GM12878 (cell line): ENCODE data around the gene AGO4. TPM values are rescaled to one million over a fixed set of nuclear protein-coding genes. Genes with fewer than 3 reads are reported as not detected.

Source experiments
- ATAC-seq: fragments of 200-7000 bp; cut with Tn5 transposase; 3 replicates; pipeline ENCODE4 v1.9.1; 2020; ENCODE audit warnings: mild to moderate bottlenecking, moderate library complexity
- BruUV-seq: library from RNA; stranded (reverse); fragments of 400-500 nt; replicated peaks from 2 replicates; lab custom pipeline; 2021; lab: Mats Ljungman, UMichigan
- CTCF ChIA-PET: fragments of 300-600 bp; sonication (Branson Sonifier 250); formaldehyde crosslinking; extraction: SDS; loops from one replicate; lab custom pipeline; 2021; ENCODE audit warnings: inconsistent platforms; lab: Yijun Ruan, JAX
- POLR2A ChIA-PET: fragments of 350-600 bp; formaldehyde crosslinking; extraction: SDS; loops from one replicate; lab custom pipeline; 2021; ENCODE audit warnings: inconsistent platforms; lab: Charles Lee
- RAD21 ChIA-PET: fragments of 300-600 bp; sonication (Branson Sonifier 250); formaldehyde crosslinking; loops from one replicate; lab custom pipeline; 2023; ENCODE audit warnings: antibody characterized with exemption; ENCODE audit not compliant: unreplicated experiment; lab: Charles Lee
- SMC1A ChIA-PET: fragments of 300-600 bp; sonication (Branson Sonifier 250); formaldehyde crosslinking; loops from one replicate; lab custom pipeline; 2023; ENCODE audit not compliant: unreplicated experiment, uncharacterized antibody; lab: Charles Lee
- DNase-seq: peaks from one replicate; pipeline ENCODE4 v3.0.0-alpha.2; 2011; ENCODE audit warnings: low read depth, low spot score
- FAIRE-seq: peaks from 3 replicates; lab custom pipeline; 2011; peaks lifted over from hg19 to GRCh38; lab: Jason Lieb, UNC
- H2AFZ ChIP-seq: 2 replicates; pipeline ENCODE4 v1.6.0; 2011; ENCODE audit warnings: low read depth, low read length, control low read depth; ENCODE audit not compliant: control insufficient read depth
- H3K27ac ChIP-seq: 2 replicates; pipeline ENCODE4 v1.5.1; 2011; ENCODE audit warnings: control low read depth; ENCODE audit not compliant: control insufficient read depth, insufficient read depth
- H3K27me3 ChIP-seq, 2 experiments: replicated peaks in 1 of 2; 2 replicates each; pipeline versions ENCODE4 v1.6.0 to v1.6.1; 2011; ENCODE audit warnings: low read length in 1 of 2; ENCODE audit not compliant: control insufficient read depth in 2 of 2, insufficient read depth in 2 of 2
- H3K36me3 ChIP-seq, 2 experiments: 2 replicates each; pipeline ENCODE4 v1.5.1; 2011; ENCODE audit warnings: low read length in 1 of 2; ENCODE audit not compliant: control insufficient read depth in 2 of 2, insufficient read depth in 2 of 2
- H3K4me1 ChIP-seq: 2 replicates; pipeline ENCODE4 v1.6.1; 2011; ENCODE audit warnings: mild to moderate bottlenecking, low read length, moderate library complexity, mixed read lengths; ENCODE audit not compliant: control insufficient read depth, insufficient read depth
- H3K4me2 ChIP-seq: 2 replicates; pipeline ENCODE4 v1.6.0; 2011; ENCODE audit warnings: control low read depth; ENCODE audit not compliant: control insufficient read depth, insufficient read depth
- H3K4me3 ChIP-seq: fragments of 200-600 bp; sonication (generic); 2 replicates; pipeline ENCODE4 v1.5.1; 2016
- H3K79me2 ChIP-seq: 2 replicates; pipeline ENCODE4 v1.6.0; 2011; ENCODE audit warnings: low read length; ENCODE audit not compliant: control insufficient read depth, insufficient read depth
- H3K9ac ChIP-seq: 2 replicates; pipeline ENCODE4 v1.8.0; 2011; ENCODE audit warnings: low read length, control low read depth, mixed read lengths; ENCODE audit not compliant: control insufficient read depth, insufficient read depth
- H3K9me3 ChIP-seq: replicated peaks from 3 replicates; pipeline ENCODE4 v1.5.1; 2011; ENCODE audit warnings: mild to moderate bottlenecking, low read length; ENCODE audit not compliant: control insufficient read depth, insufficient read depth
- H4K20me1 ChIP-seq: 2 replicates; pipeline ENCODE4 v1.6.0; 2011; ENCODE audit not compliant: control insufficient read depth, insufficient read depth
- ATF7 ChIP-seq: fragments of 450-650 bp; IDR thresholded peaks from 2 replicates; pipeline ENCODE4 v1.6.1; 2016; ENCODE audit warnings: low read depth, mild to moderate bottlenecking
- BMI1 ChIP-seq: fragments of 450-650 bp; IDR thresholded peaks from 2 replicates; pipeline ENCODE4 v1.6.1; 2016; ENCODE audit warnings: mild to moderate bottlenecking, moderate library complexity, borderline replicate concordance
- CEBPB ChIP-seq, 2 experiments: fragments of 150-350 bp in 1 of 2; IDR thresholded peaks; 2 replicates each; pipeline ENCODE4 v1.6.1; 2012 to 2014; ENCODE audit warnings: low read depth in 2 of 2, low read length in 2 of 2, borderline replicate concordance in 1 of 2, inconsistent platforms in 1 of 2
- CHD1 ChIP-seq: IDR thresholded peaks from 2 replicates; pipeline ENCODE4 v1.6.1; 2012; ENCODE audit warnings: low read depth, low read length, improper control_type of control experiment
- CHD4 ChIP-seq: fragments of 200-600 bp; sonication (generic); IDR thresholded peaks from 2 replicates; pipeline ENCODE4 v1.6.1; 2016; ENCODE audit warnings: mild to moderate bottlenecking
- FOXM1 ChIP-seq: IDR thresholded peaks from 2 replicates; pipeline ENCODE4 v1.6.1; 2012; ENCODE audit warnings: low read depth, mild to moderate bottlenecking, inconsistent platforms, low read length, moderate library complexity
- HDAC6 ChIP-seq: fragments of 200-600 bp; sonication (generic); IDR thresholded peaks from one replicate; pipeline ENCODE4 v1.8.0; 2017; ENCODE audit warnings: antibody characterized with exemption; ENCODE audit not compliant: unreplicated experiment
- MEF2A ChIP-seq: IDR thresholded peaks from 2 replicates; pipeline ENCODE4 v1.6.1; 2011; ENCODE audit warnings: low read depth, mild to moderate bottlenecking, low read length, moderate library complexity; ENCODE audit not compliant: insufficient read depth
- NFXL1 ChIP-seq: fragments of 450-650 bp; IDR thresholded peaks from 2 replicates; pipeline ENCODE4 v1.6.1; 2017; ENCODE audit warnings: antibody characterized with exemption, mild to moderate bottlenecking, borderline replicate concordance
- NRF1 ChIP-seq: conservative IDR thresholded peaks from 2 replicates; pipeline ENCODE4 v1.6.1; 2011; ENCODE audit warnings: mild to moderate bottlenecking, low read depth, low read length, improper control_type of control experiment
- PAX8 ChIP-seq: fragments of 450-650 bp; IDR thresholded peaks from 2 replicates; pipeline ENCODE4 v1.6.1; 2017; ENCODE audit warnings: mild to moderate bottlenecking, moderate library complexity
- POU2F2 ChIP-seq: IDR thresholded peaks from 3 replicates; pipeline ENCODE4 v1.6.1; 2011; ENCODE audit warnings: low read depth, mild to moderate bottlenecking, low read length, borderline replicate concordance
- RELA ChIP-seq: fragments of 450-650 bp; IDR thresholded peaks from 2 replicates; pipeline ENCODE4 v1.8.0; 2014; ENCODE audit warnings: borderline replicate concordance; ENCODE audit not compliant: partially characterized antibody
- SIN3A ChIP-seq: IDR thresholded peaks from 2 replicates; pipeline ENCODE4 v1.6.1; 2012; ENCODE audit warnings: low read depth, low read length, improper control_type of control experiment
- SREBF1 ChIP-seq: IDR thresholded peaks from 2 replicates; pipeline ENCODE4 v1.6.1; 2012; ENCODE audit warnings: mild to moderate bottlenecking, low read length
- TBL1XR1 ChIP-seq: IDR thresholded peaks from 2 replicates; pipeline ENCODE4 v1.6.1; 2012; ENCODE audit warnings: low read depth, low read length, improper control_type of control experiment
- TCF3 ChIP-seq: IDR thresholded peaks from 2 replicates; pipeline ENCODE4 v1.6.1; 2012; ENCODE audit warnings: low read depth, mild to moderate bottlenecking, low read length, borderline replicate concordance; ENCODE audit not compliant: insufficient read depth
- WGBS: methylation state at CpG from one replicate; pipeline ENCODE4 v1.1.6; 2016; ENCODE audit warnings: low lambda C conversion rate; ENCODE audit not compliant: insufficient replicate concordance, insufficient coverage; ENCODE audit errors: missing lambda C conversion rate; 5-methylcytosine and 5-hydroxymethylcytosine counted together
- in situ Hi-C: fragments of 300-500 bp; cut with MboI; formaldehyde crosslinking; loops from 9 replicates; pipeline ENCODE4 v1.14.3; 2018; ENCODE audit warnings: mixed read lengths
- intact Hi-C: fragments of 100-400 bp; cut with micrococcal nuclease; formaldehyde crosslinking; loops from one replicate; pipeline ENCODE4 v1.14.2; 2022; ENCODE audit not compliant: unreplicated experiment
- polyA plus RNA-seq, 11 experiments: library from polyadenylated mRNA; depleted of rRNA in 4 of 11; unstranded in 6 of 11; stranded (reverse) in 5 of 11; fragments of >200 nt; fragmentation: Nextera tagmentation in 4 of 11; fragmentation: Illumina TruSeq in 1 of 11; extraction: Ambion mirVana in 4 of 11; extraction: Trizol in 1 of 11; gene quantifications; 1 replicate in 1 of 11; 2 replicates in 10 of 11; pipeline versions ENCODE4 v1.2.1 to v1.2.3, GENCODE V29; 2011 to 2016; ENCODE audit warnings: inconsistent platforms in 2 of 11, missing spikeins in 2 of 11, low read depth in 1 of 11
- total RNA-seq, 4 experiments: library from RNA; depleted of rRNA in 3 of 4; stranded (reverse); fragments of >200 nt in 3 of 4; fragmentation: Illumina TruSeq in 1 of 4; extraction: Trizol in 1 of 4; gene quantifications; 2 replicates each; pipeline versions ENCODE4 v1.2.1 to v1.2.3, GENCODE V29; 2013 to 2021
- TF ChIP-seq, protein P1 (sequence below): IDR thresholded peaks from 2 replicates; pipeline ENCODE4 v1.6.1; 2012; ENCODE audit warnings: low read length, inconsistent platforms
- TF ChIP-seq, protein P2 (sequence below): fragments of 450-650 bp; IDR thresholded peaks from 2 replicates; pipeline ENCODE4 v1.6.1; 2016; ENCODE audit warnings: mild to moderate bottlenecking
- TF ChIP-seq, protein P3 (sequence below): IDR thresholded peaks from 2 replicates; pipeline ENCODE4 v1.6.1; 2012; ENCODE audit warnings: low read depth, low read length, improper control_type of control experiment

AGO4 gene
- total and polyA plus RNA-seq, 10 of the 15 experiments (the other 5 are each of a cell fraction or from before 2014, with no cell fraction given) = 1.2 to 7.9 (median 3.2) TPM

DNA sequence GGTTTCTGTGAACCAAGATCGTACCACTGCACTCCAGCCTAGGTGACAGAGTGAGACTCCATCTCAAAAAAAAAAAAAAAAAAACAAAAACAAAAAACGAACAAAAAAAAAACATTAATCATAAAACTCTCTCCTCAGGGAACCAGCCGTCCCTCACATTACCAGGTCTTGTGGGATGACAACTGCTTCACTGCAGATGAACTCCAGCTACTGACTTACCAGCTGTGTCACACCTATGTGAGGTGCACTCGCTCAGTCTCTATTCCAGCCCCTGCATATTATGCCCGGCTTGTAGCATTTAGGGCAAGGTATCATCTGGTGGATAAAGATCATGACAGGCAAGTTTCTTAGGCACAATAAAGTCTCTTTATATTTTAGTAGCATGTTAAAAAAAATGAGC, 42.9 kb downstream of the AGO4 start (continued):
- TF ChIP-seq CHD1 = no peak
- no peak for TF ChIP-seq FOXM1
- TF ChIP-seq NFXL1 = no peak
- TF ChIP-seq POU2F2 = no peak
- TF ChIP-seq, protein P1, sequence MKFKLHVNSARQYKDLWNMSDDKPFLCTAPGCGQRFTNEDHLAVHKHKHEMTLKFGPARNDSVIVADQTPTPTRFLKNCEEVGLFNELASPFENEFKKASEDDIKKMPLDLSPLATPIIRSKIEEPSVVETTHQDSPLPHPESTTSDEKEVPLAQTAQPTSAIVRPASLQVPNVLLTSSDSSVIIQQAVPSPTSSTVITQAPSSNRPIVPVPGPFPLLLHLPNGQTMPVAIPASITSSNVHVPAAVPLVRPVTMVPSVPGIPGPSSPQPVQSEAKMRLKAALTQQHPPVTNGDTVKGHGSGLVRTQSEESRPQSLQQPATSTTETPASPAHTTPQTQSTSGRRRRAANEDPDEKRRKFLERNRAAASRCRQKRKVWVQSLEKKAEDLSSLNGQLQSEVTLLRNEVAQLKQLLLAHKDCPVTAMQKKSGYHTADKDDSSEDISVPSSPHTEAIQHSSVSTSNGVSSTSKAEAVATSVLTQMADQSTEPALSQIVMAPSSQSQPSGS = no peak
- TF ChIP-seq CEBPB (IDR thresholded peaks at IDR 0.05; ENCODE audit: borderline replicate concordance in 1 of 2, low read depth in 2 of 2, low read length in 2 of 2) = no peak

DNA sequence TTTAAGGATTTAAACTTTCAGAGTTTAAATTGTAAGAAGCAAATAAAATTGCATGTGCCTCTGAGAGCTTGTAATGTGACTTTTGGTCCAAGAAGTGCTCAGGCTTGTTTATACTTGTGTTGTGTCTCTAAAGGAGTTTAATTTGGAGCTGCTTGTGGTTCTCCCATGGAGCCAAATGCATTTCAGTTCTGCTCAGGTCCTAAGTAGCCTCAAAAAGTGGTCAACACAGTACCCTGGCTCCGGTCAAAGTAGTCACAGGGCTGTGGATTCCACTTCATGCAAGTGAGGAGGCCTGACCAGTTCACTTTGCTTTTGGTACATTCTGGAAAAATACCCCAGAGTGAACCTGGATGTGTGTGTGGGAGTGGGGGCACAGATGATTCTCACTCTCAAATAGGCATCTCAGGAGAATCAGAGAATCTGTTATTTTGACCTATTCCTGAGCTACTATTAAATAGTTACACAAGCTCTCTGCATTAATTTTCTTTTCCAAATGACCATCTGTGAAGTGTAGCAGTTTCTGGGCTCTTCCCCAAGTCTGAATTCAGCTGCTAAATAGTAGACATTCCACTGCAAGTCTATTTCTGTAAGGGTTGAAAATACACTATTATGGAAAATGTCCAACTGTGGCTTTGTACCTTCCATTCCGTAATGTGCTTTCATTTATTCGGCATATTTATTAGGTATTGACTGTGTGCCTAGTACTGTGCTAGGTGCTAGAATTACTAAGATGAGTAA, 43.5 kb downstream of the AGO4 start:
- POLR2A ChIA-PET = interaction anchor here (0.5 kb wide), 1 partner anchor 93 kb away, joined by 3 read pairs; no protein-coding TSS in a partner anchor
- Histone ChIP-seq H3K4me3 (no peak overlapping the region), H3K36me3 (no peaks in the 10 kb centered on the region), H3K4me2 (no peak overlapping the region), H3K4me1 (no peaks in the 10 kb centered on the region), H3K27me3 (no peaks in the 10 kb centered on the region), H2AFZ (no peak overlapping the region), H4K20me1 (no peaks in the 10 kb centered on the region), H3K9me3 (no peaks in the 10 kb centered on the region), H3K79me2 (no peaks in the 10 kb centered on the region), H3K27ac (no peak overlapping the region), H3K9ac (no peak overlapping the region)
- no peak for ATAC-seq
- no TSS peak for BruUV-seq
- in situ Hi-C loops = no loop called here
- intact Hi-C loops = no loop called here
- CTCF ChIA-PET = interaction anchor here (0.9 to 1.1 kb wide), 2 partner anchors 8 to 9 kb away, joined by 3 read pairs; no protein-coding TSS in a partner anchor
- WGBS = 90% methylated on average over 3 of the region's 3 CpGs
- FAIRE-seq = no peak
- SMC1A ChIA-PET = interaction anchor here (0.9 to 1.0 kb wide), 2 partner anchors 20 to 22 kb away, joined by 3 to 4 read pairs; no protein-coding TSS in a partner anchor
- RAD21 ChIA-PET = no interaction called here
- DNase-seq = no peak
- TF ChIP-seq PAX8 = no peak
- TF ChIP-seq ATF7 = no peak
- no peak for TF ChIP-seq NRF1
- no peak for TF ChIP-seq TCF3
- TF ChIP-seq SIN3A = no peak
- no peak for TF ChIP-seq SREBF1
- TF ChIP-seq BMI1 = no peak
- TF ChIP-seq HDAC6 = no peak
- no peak for TF ChIP-seq CEBPB (IDR thresholded peaks at IDR 0.05; ENCODE audit: borderline replicate concordance in 1 of 2, low read depth in 2 of 2, low read length in 2 of 2)
- TF ChIP-seq, protein P2, sequence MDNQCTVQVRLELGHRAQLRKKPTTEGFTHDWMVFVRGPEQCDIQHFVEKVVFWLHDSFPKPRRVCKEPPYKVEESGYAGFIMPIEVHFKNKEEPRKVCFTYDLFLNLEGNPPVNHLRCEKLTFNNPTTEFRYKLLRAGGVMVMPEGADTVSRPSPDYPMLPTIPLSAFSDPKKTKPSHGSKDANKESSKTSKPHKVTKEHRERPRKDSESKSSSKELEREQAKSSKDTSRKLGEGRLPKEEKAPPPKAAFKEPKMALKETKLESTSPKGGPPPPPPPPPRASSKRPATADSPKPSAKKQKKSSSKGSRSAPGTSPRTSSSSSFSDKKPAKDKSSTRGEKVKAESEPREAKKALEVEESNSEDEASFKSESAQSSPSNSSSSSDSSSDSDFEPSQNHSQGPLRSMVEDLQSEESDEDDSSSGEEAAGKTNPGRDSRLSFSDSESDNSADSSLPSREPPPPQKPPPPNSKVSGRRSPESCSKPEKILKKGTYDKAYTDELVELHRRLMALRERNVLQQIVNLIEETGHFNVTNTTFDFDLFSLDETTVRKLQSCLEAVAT = no peak
- TF ChIP-seq, protein P3, sequence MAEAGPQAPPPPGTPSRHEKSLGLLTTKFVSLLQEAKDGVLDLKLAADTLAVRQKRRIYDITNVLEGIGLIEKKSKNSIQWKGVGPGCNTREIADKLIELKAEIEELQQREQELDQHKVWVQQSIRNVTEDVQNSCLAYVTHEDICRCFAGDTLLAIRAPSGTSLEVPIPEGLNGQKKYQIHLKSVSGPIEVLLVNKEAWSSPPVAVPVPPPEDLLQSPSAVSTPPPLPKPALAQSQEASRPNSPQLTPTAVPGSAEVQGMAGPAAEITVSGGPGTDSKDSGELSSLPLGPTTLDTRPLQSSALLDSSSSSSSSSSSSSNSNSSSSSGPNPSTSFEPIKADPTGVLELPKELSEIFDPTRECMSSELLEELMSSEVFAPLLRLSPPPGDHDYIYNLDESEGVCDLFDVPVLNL = no peak
- no peak for TF ChIP-seq MEF2A
- TF ChIP-seq TBL1XR1 = no peak
- no peak for TF ChIP-seq CHD4
- TF ChIP-seq RELA = no peak
